Measurements from ENCODE around the gene KCNAB3.
A peak's percentile ranks its signal among the peaks of the same experiment; 100 is the strongest.

KCNAB3 gene

GRCh38 chr17:7897090-7897489 lies 32.6 kb downstream of the KCNAB3 start:
- no peak for DNase-seq (ENCODE audit: low spot score)

GRCh38 chr17:7894866-7895265 lies 34.8 kb downstream of the KCNAB3 start:
- no peak for DNase-seq (ENCODE audit: low spot score)

GRCh38 chr17:7894226-7894625 lies 35.4 kb downstream of the KCNAB3 start:
- DNase-seq (ENCODE audit: low spot score): no peak

GRCh38 chr17:7893187-7893880 lies 36.3 kb downstream of the KCNAB3 start:
- no peak for DNase-seq (ENCODE audit: low spot score)

- DNase-seq (ENCODE audit: low spot score): no peak
These were observed 40.3 kb downstream of the KCNAB3 start for GRCh38 chr17:7889166-7889955.

GRCh38 chr17:7888184-7888920 lies 41.3 kb downstream of the KCNAB3 start, which contains the start of gene CHD3:
TSS of gene CHD3 (plus strand) at chr17:7888789. CDS start at chr17:7889001, 212 bp downstream.
- DNase-seq (ENCODE audit: low spot score): no peak

- DNase-seq (ENCODE audit: low spot score): peak; percentile 88
These were observed 42.0 kb downstream of the KCNAB3 start for GRCh38 chr17:7887482-7888183.

- no peak for DNase-seq (ENCODE audit: low spot score)
These were observed 42.6 kb downstream of the KCNAB3 start for GRCh38 chr17:7887038-7887481.

GRCh38 chr17:7886227-7887037 lies 43.2 kb downstream of the KCNAB3 start:
- DNase-seq (ENCODE audit: low spot score): peak; percentile 51

GRCh38 chr17:7885367-7886226 lies 44.1 kb downstream of the KCNAB3 start:
- DNase-seq (ENCODE audit: low spot score): peak; percentile 66

GRCh38 chr17:7884581-7885366 lies 44.9 kb downstream of the KCNAB3 start:
- peak; percentile 55 for DNase-seq (ENCODE audit: low spot score)

- DNase-seq (ENCODE audit: low spot score): peak; percentile 48
These were observed 45.8 kb downstream of the KCNAB3 start for GRCh38 chr17:7883781-7884386.

GRCh38 chr17:7882629-7883028 lies 47.0 kb downstream of the KCNAB3 start:
- DNase-seq (ENCODE audit: low spot score): no peak

- no peak for DNase-seq (ENCODE audit: low spot score)
These were observed 47.6 kb downstream of the KCNAB3 start for GRCh38 chr17:7882068-7882467.

- no peak for DNase-seq (ENCODE audit: low spot score)
These were observed 48.2 kb downstream of the KCNAB3 start for GRCh38 chr17:7881276-7882054.

- no peak for DNase-seq (ENCODE audit: low spot score)
These were observed 49.4 kb downstream of the KCNAB3 start for GRCh38 chr17:7880076-7880868.

- no peak for DNase-seq (ENCODE audit: low spot score)
These were observed 51.4 kb downstream of the KCNAB3 start for GRCh38 chr17:7878234-7878633.

Data from germinal center (tissue), 1 donor.